ENCODE measurements around the gene LPP. TPM values are rescaled to one million over a fixed set of nuclear protein-coding genes. Genes with fewer than 3 reads are reported as not detected.

LPP gene
- total RNA-seq, 2 donors from 2014 or later = 1,568 to 1,607 TPM

DNA sequence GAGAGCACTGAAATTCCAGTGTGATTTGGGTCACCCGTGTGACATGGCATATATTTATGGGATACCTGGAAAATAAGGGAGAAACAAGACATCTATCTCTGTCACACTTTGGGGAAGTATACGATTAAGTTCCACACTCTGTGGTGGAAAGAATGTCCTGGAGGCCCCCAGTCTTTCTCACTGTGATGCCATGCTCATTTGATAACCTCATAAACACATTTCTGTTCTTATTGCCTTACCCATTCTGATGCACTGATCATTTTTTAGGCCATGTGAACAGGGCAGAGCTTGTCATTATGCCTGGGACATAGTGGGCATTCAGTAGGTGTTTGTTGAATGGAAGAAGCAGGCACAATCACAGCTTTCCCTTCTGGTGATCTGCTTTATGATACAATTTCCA lies 668.5 kb downstream of the LPP start:
- DNase-seq (ENCODE audit: low spot score) (no peak), ATAC-seq (ENCODE audit: insufficient number of reproducible peaks, low FRiP score, low read depth) (no peak)
- Histone ChIP-seq H3K4me3 (no peak overlapping the region), H3K4me1 (ENCODE audit: control insufficient read depth in 1 of 2, low read depth in 2 of 2) (peaks cover 12 to 84% of the 10 kb centered on the region in 2 donors), H3K36me3 (no peaks in the 10 kb centered on the region), H3K9me3 (no peaks in the 10 kb centered on the region), H3K27me3 (replicated peaks; ENCODE audit: insufficient read depth) (no peaks in the 10 kb centered on the region), H3K27ac (no peak overlapping the region)
- no peak for TF ChIP-seq CTCF (IDR thresholded peaks at IDR 0.05)

DNA sequence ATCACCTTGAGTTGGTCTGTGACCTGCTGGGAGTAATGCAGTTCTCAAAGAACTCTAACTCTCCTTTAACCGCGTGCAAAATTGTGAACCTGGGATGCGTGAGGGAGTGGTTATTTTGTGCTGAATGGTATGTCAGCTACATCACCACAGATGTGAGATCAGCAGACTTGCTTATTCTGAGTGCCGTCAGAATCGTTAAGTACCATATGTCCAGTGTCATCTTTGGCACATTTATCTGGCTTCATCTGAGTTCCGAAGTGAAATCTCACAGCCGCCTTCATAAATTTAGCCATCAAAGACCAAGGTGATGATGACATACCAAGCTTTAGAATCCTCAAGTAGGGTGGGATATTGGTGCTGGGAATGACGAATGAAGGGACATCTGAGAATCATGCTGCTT lies 670.6 kb downstream of the LPP start:
- Histone ChIP-seq H3K4me1 (ENCODE audit: control insufficient read depth in 1 of 2, low read depth in 2 of 2) (peaks cover 20 to 72% of the 10 kb centered on the region in 2 donors), H3K9me3 (no peaks in the 10 kb centered on the region), H3K27me3 (replicated peaks; ENCODE audit: insufficient read depth) (no peaks in the 10 kb centered on the region), H3K4me3 (no peak overlapping the region), H3K36me3 (no peaks in the 10 kb centered on the region), H3K27ac (no peak overlapping the region)
- DNase-seq (ENCODE audit: low spot score) = no peak
- no peak for TF ChIP-seq CTCF (IDR thresholded peaks at IDR 0.05)
- no peak for ATAC-seq (ENCODE audit: insufficient number of reproducible peaks, low FRiP score, low read depth)

GRCh38 chr3:188825901-188826300 lies 671.9 kb downstream of the LPP start:
- Histone ChIP-seq H3K4me3 (no peak overlapping the region), H3K36me3 (no peaks in the 10 kb centered on the region), H3K27ac (no peak overlapping the region), H3K27me3 (replicated peaks; ENCODE audit: insufficient read depth) (no peaks in the 10 kb centered on the region), H3K9me3 (no peaks in the 10 kb centered on the region), H3K4me1 (ENCODE audit: control insufficient read depth in 1 of 2, low read depth in 2 of 2) (peaks cover 16 to 61% of the 10 kb centered on the region in 2 donors)
- ATAC-seq (ENCODE audit: insufficient number of reproducible peaks, low FRiP score, low read depth) = no peak
- no peak for DNase-seq (ENCODE audit: low spot score)
- no peak for TF ChIP-seq CTCF (IDR thresholded peaks at IDR 0.05)

GRCh38 chr3:188826574-188826973 lies 672.6 kb downstream of the LPP start:
- H3K27me3 ChIP-seq (replicated peaks; ENCODE audit: insufficient read depth) = no peaks in the 10 kb centered on the region
- peaks cover 21 to 63% of the 10 kb centered on the region in 2 donors for H3K4me1 ChIP-seq (ENCODE audit: control insufficient read depth in 1 of 2, low read depth in 2 of 2)
- H3K4me3 ChIP-seq = no peak overlapping the region
- no peaks in the 10 kb centered on the region for H3K9me3 ChIP-seq
- DNase-seq (ENCODE audit: low spot score) (no peak), ATAC-seq (ENCODE audit: insufficient number of reproducible peaks, low FRiP score, low read depth) (no peak)
- TF ChIP-seq CTCF (IDR thresholded peaks at IDR 0.05) = no peak
- H3K36me3 ChIP-seq = no peaks in the 10 kb centered on the region
- no peak overlapping the region for H3K27ac ChIP-seq

GRCh38 chr3:188827103-188827502 lies 673.1 kb downstream of the LPP start:
- peaks cover 21 to 58% of the 10 kb centered on the region in 2 donors for H3K4me1 ChIP-seq (ENCODE audit: control insufficient read depth in 1 of 2, low read depth in 2 of 2)
- TF ChIP-seq CTCF (IDR thresholded peaks at IDR 0.05) = no peak

More at GRCh38 chr3:188827103-188827502, 673.1 kb downstream of the LPP start:
- no peaks in the 10 kb centered on the region for H3K9me3 ChIP-seq
- ATAC-seq (ENCODE audit: insufficient number of reproducible peaks, low FRiP score, low read depth) (no peak), DNase-seq (ENCODE audit: low spot score) (no peak)
- no peaks in the 10 kb centered on the region for H3K27me3 ChIP-seq (replicated peaks; ENCODE audit: insufficient read depth)
- no peak overlapping the region for H3K27ac ChIP-seq
- no peak overlapping the region for H3K4me3 ChIP-seq
- H3K36me3 ChIP-seq = no peaks in the 10 kb centered on the region
